Measurements from ENCODE around the gene GFY. TPM values are rescaled to one million over a fixed set of nuclear protein-coding genes. Genes with fewer than 3 reads are reported as not detected.
"Not testable (repeated sequence)": the region's sequence is repeated elsewhere in the genome, so short reads cannot be mapped to it uniquely, and the experiment has no call there.

The GFY gene
- total and polyA plus RNA-seq, 10 of the 15 experiments (the other 5 are each of a cell fraction or from before 2014, with no cell fraction given) = 0.05 TPM; not detected in 9

DNA sequence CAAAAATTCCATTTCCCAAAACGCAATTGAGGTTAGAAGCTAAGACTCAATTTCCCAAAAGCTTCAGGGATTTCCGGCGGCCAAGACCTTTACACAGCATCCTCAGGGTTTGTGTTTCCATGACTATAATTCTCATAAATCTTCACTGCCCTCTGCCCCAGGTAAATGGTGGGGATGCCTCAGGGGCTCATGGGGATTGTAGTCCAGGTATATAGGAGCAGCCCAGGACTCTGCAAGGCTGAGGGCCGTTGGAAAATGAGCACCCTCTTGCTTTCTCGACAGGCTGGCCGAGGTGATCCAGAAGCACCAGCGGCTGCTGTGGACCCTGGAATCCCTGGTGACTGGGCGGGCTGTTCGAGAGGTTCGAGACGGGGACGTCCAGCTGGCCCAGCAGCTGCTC lies 34.2 kb downstream of the GFY start:
- Histone ChIP-seq H3K27ac (ENCODE audit: control insufficient read depth, insufficient read depth) (no peak overlapping the region), H3K9me3 (replicated peaks; ENCODE audit: control insufficient read depth, insufficient read depth, low read length) (no peaks in the 10 kb centered on the region), H3K4me1 (ENCODE audit: control insufficient read depth, insufficient read depth, low read length) (peaks cover 22% of the 10 kb centered on the region), H3K9ac (ENCODE audit: control insufficient read depth, insufficient read depth, low read length) (no peak overlapping the region), H3K4me3 (no peak overlapping the region), H3K27me3 (replicated peaks in 1 of 2; ENCODE audit: control insufficient read depth in 2 of 2, insufficient read depth in 2 of 2, low read length in 1 of 2) (no peaks in the 10 kb centered on the region), H3K4me2 (ENCODE audit: control insufficient read depth, insufficient read depth) (no peak overlapping the region), H2AFZ (ENCODE audit: control insufficient read depth, low read depth, low read length) (no peak overlapping the region), H3K36me3 (ENCODE audit: control insufficient read depth in 2 of 2, insufficient read depth in 2 of 2, low read length in 1 of 2) (peaks cover 0 to 5% of the 10 kb centered on the region in 2 experiments), H3K79me2 (ENCODE audit: control insufficient read depth, insufficient read depth, low read length) (peaks cover 5% of the 10 kb centered on the region), H4K20me1 (ENCODE audit: control insufficient read depth, insufficient read depth) (no peaks in the 10 kb centered on the region)
- no peak for FAIRE-seq
- SMC1A ChIA-PET (ENCODE audit: uncharacterized antibody, unreplicated experiment) = interaction anchor here (9.0 kb wide), 1 partner anchor 10 kb away, joined by 53 read pairs; no protein-coding TSS in a partner anchor
- ATAC-seq = 0 out of 3 replicates have a peak, but pooled peaks have one; percentile 28
- POLR2A ChIA-PET = interaction anchor here (0.6 to 2.7 kb wide), 3 partner anchors 11 to 408 kb away, joined by 3 to 15 read pairs (median 4); partner anchors contain the start of gene PNKP
- 92% methylated on average over 12 of the region's 12 CpGs for WGBS (ENCODE audit: insufficient coverage, insufficient replicate concordance, low lambda C conversion rate, missing lambda C conversion rate)
- RAD21 ChIA-PET (ENCODE audit: unreplicated experiment) = no interaction called here
- no TSS peak for BruUV-seq (replicated peaks)
- in situ Hi-C loops (cut with MboI) (no loop called here), intact Hi-C loops (cut with micrococcal nuclease; ENCODE audit: unreplicated experiment) (no loop called here)
- no peak for DNase-seq (ENCODE audit: low read depth, low spot score)
- CTCF ChIA-PET = interaction anchor here (1.4 to 4.9 kb wide), 3 partner anchors 10 to 111 kb away, joined by 4 to 31 read pairs (median 20); partner anchors contain the start of gene FLT3LG
- TF ChIP-seq POLR2AphosphoS2 (IDR thresholded peaks at IDR 0.05; ENCODE audit: low read depth, low read length) (no peak), YY1 (IDR thresholded peaks at IDR 0.05; ENCODE audit: low read depth, low read length) (peak; percentile 51; the same call in 1 of the 2 replicates), SIX5 (IDR thresholded peaks at IDR 0.05; ENCODE audit: low read depth, low read length, severe bottlenecking) (peak; percentile 40), NR2C2 (IDR thresholded peaks at IDR 0.05; ENCODE audit: borderline replicate concordance, control insufficient read depth, insufficient read length, low read depth) (no peak), MTA3 (IDR thresholded peaks at IDR 0.05; ENCODE audit: borderline replicate concordance, low read length) (no peak), HCFC1 (IDR thresholded peaks at IDR 0.05; ENCODE audit: low read length) (peak; percentile 42; the same call in 1 of the 2 replicates)

- BruUV-seq (replicated peaks); H3K27ac ChIP-seq (ENCODE audit: control insufficient read depth, insufficient read depth); H3K27me3 ChIP-seq (replicated peaks in 1 of 2; ENCODE audit: control insufficient read depth in 2 of 2, insufficient read depth in 2 of 2, low read length in 1 of 2); ATAC-seq; H3K36me3 ChIP-seq (ENCODE audit: control insufficient read depth in 2 of 2, insufficient read depth in 2 of 2, low read length in 1 of 2); intact Hi-C loops (cut with micrococcal nuclease; ENCODE audit: unreplicated experiment); DNase-seq (ENCODE audit: low read depth, low spot score); H3K4me3 ChIP-seq; SMC1A ChIA-PET (ENCODE audit: uncharacterized antibody, unreplicated experiment); H3K9ac ChIP-seq (ENCODE audit: control insufficient read depth, insufficient read depth, low read length); H4K20me1 ChIP-seq (ENCODE audit: control insufficient read depth, insufficient read depth); FAIRE-seq; H3K9me3 ChIP-seq (replicated peaks; ENCODE audit: control insufficient read depth, insufficient read depth, low read length); in situ Hi-C loops (cut with MboI); RAD21 ChIA-PET (ENCODE audit: unreplicated experiment); H3K79me2 ChIP-seq (ENCODE audit: control insufficient read depth, insufficient read depth, low read length); H2AFZ ChIP-seq (ENCODE audit: control insufficient read depth, low read depth, low read length); H3K4me2 ChIP-seq (ENCODE audit: control insufficient read depth, insufficient read depth); POLR2A ChIA-PET: not testable (repeated sequence)
- H3K4me1 ChIP-seq (ENCODE audit: control insufficient read depth, insufficient read depth, low read length) = peaks cover 18% of the 10 kb centered on the region
- CTCF ChIA-PET = interaction anchor here (0.9 kb wide), 1 partner anchor 9 kb away, joined by 4 read pairs; no protein-coding TSS in a partner anchor
- no CpG with 5 or more reads among the region's 1 CpG for WGBS (ENCODE audit: insufficient coverage, insufficient replicate concordance, low lambda C conversion rate, missing lambda C conversion rate)
Measured at GRCh38 chr19:49461130-49461529, 35.9 kb downstream of the GFY start.

Data from GM12878 (cell line).